ENCODE data around the gene PIK3R5.

The PIK3R5 gene

DNA sequence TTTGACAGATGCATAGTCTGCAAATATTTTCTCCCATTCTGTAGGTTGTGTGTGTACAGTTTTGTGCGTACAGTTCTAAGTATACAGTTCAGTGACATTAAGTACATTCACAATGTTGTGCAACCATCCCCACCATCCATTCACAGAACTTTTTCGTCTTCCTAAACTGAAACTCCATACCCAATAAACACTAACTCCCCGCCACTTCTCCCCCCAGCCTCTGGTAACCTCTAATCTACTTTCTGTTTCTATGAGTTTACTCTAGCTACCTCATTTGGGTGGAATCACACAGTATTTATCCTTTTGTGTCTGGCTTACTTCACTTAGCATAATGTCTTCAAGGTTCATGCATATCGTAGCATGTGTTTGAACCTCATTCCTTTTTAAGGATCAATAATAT, 14.3 kb downstream of the PIK3R5 start:
- DNase-seq, result no peak

DNA sequence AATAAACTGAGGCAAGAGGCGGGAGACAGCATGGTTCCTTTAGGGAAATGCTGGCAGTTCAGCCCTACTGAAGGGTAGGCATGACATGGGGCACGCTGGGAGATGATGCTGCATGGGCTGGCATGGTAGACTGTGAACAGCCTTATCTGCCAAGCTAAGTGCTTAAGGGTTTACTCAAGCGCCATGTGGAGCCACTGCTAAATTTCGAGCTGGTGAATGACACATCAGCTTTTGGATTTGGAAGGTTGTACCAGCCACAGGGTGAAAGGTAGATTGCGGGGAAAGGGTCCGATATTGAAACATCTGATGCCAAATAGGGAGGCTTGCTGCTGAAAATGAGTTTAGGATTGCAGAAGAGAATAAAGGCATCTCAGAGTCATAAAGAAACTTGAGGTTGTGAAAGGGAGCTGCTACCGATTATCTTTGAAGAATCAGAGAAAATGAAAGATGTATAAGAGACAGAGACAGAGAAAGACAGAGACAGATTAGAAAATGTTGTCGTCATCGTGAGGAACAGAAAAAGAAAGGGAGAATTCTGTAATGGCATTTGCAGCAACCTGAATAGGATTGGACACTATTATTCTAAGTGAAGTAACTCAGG, 16.3 kb downstream of the PIK3R5 start:
- DNase-seq, result no peak

DNA sequence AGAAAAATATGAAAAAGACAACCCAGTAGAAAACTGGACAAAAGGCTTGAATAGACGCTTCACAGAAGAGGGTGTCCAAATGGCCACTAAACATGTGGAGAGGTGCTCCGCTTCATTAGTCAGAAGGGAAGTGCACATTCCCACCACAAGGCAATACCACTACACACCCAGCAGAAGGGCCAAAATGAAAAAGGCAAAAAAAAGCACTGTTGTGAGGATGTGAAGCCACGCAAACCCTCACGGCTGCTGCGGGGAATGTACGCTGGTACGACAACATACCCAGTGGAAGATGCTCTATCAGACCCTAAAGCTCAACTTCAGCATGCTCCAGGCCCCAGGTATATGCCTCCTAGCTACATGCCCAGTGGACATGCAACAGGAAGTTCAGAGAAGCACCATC, 17.0 kb downstream of the PIK3R5 start:
- no peak for DNase-seq

DNA sequence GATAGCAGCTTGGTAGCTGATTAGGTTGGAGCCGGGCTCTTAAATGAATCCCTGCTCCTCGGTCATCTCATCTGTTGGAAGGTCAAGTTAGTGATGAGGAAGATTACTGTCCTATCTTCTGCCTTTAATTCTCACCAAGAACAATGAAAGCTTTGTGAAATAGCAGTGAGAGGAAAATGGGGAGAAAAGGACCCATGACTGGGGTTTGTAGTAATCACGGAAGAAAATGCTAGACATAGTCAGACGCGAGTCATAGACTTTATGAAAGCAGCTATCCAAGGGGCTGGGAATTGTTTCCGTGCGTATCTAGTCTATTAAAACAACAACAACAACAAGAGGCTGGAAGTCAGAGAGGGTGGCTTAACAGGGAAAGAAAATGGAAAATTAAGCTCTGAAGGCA, 18.3 kb downstream of the PIK3R5 start:
- DNase-seq, result no peak

DNA sequence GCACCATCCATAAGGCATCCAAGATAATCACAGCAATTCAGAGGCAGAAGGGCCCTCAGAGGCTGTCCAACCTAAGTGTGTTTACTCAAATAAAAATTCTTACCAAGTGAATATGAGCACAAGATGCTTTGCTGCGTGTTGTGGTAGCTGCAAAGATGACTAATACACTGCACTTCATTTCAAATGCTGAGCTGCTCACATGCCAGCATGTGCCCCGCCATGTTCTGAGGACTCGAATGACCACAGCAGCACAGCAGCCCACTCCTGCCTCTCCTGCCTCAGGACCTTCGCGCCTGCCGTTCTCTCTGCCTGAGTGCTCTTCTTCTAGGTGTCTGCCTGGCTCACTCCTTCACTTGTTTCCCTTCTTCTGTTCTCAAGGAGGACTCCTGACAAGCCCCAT, 19.0 kb downstream of the PIK3R5 start:
- no peak for DNase-seq

DNA sequence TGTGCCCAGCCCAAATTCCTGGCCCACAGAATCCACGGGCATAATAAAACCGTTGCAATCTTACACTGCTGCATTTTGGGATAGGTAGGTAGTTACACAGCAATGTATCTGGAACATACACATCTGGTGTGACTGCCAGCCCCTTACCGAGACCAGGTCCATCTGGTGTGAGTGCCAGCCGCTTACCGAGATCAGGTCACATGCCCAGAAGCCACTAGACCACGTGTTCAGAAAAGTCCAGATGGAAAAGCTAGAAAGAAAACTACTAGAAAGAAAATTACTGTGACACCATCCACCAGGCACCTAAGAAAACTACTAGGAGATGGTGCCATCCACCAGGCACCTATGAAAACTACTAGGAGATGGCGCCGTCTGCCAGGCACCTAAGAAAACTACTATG, 19.4 kb downstream of the PIK3R5 start:
- no peak for DNase-seq

DNA sequence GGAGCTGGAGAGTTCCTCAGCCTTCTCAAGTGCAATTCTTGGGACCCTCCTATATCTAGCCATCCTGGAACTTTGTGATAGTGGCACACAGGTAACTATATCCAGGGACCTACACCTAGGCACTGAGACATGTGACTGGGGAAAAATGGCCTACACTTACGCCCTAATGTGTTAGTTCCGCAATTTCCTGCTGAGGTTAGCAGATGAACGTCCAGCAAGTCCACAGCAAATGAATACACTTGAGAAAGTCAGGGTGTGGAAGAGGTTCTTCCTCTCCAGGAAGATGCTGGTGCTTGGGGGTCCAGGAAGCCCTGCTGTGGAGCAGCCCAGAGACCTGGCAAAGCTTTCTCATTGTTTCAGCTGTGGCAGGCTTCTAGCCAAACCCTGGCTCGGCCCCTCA, 20.8 kb downstream of the PIK3R5 start:
- DNase-seq, result no peak

DNA sequence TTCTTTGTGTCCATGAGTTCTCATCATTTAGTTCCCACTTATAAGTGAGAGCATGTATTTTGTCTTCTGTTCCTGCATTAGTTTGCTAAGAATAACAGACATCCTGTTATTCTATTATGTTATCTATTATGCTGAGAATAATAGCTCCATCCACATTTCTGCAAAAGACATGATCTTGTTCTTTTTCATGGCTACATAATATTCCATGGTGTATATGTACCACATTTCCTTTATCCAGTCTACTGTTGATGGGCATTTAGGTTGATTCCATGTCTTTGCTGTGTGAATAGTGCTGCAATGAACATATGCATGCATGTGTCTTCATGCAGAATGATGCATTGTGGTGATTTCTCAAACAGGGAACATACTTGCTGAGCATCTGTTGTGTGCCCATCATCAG, 21.4 kb downstream of the PIK3R5 start:
- DNase-seq, result no peak

DNA sequence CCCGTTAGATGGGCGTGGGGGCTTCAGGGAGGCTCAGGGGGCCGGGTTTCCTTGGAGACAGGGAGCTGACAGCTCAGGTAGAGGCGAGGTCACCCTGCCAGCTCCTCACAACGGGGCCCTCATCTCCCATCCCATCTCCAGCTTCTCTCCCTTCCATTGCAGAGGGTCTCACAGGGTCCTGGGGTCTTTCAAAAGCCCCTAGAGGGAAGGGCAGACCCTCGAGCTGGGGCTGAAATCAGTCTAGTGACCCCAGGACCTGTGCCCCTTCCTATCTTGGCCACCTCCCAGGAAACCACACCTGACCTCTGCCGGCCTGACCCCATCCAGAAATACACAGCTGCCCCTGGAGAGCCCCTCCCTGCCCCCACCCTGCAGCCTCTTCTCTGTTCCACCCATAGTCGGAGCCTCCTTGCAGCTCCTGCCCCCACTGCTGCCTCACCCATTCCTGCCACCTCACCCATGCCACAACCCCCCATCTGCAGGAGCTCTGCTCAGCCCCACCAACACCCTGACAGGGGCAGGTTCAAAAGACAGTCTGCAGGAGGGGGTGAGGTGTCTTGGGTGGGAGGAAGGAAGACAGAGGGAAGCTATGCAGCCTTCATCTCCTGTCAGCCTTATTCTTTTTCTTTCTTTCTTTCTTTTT, 23.4 kb downstream of the PIK3R5 start:
- peak; percentile 53 for DNase-seq

DNA sequence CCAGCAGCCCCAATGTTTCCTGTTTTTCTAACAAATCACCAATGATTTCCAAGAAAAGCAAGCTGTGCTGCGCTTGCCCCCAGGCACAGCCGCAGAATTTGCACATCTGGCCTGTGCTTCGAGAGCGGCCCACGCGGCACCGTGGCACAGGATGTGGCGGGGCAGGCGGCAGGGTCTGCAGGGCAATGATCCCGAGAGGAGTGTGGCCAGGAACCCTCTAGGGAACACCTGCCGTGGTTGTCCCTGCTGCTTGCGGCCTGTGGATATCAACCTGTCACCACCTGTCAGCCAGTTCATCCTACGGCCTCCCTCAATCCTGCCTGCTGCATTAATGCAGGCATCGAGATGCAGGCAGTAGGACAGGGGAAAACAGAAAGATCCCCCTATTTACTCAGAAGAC, 24.0 kb downstream of the PIK3R5 start:
- peak; percentile 73 for DNase-seq

DNA sequence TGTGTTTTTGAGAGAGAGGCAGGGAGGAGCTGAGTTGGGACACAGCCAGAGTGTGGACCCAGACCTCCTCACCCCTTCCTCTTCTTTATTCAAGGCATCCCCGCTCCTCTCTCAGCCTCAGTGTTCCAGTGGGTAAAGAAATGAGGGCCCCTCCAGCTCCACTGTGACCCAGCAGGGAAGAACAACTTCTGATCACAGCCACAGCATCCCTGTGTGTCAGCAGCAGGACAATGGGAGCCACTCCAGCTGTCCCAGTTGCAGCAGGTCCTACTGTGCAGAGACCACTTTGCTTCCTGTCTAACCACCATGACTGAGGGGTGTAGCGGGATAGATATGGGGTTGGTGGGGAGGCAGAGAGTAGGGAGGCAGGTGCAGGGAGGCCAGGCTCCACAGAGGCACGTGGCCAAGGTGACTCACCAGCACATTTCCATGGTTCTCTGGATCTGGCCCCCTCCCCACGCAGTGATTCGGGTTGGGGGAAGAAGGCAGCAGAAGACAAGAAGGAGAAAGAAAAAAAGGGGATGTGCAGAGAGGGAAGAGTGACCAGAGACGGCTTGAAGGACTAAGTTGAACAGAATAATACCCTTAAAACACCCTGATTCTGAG, 24.5 kb downstream of the PIK3R5 start:
- DNase-seq, result peak; percentile 41

DNA sequence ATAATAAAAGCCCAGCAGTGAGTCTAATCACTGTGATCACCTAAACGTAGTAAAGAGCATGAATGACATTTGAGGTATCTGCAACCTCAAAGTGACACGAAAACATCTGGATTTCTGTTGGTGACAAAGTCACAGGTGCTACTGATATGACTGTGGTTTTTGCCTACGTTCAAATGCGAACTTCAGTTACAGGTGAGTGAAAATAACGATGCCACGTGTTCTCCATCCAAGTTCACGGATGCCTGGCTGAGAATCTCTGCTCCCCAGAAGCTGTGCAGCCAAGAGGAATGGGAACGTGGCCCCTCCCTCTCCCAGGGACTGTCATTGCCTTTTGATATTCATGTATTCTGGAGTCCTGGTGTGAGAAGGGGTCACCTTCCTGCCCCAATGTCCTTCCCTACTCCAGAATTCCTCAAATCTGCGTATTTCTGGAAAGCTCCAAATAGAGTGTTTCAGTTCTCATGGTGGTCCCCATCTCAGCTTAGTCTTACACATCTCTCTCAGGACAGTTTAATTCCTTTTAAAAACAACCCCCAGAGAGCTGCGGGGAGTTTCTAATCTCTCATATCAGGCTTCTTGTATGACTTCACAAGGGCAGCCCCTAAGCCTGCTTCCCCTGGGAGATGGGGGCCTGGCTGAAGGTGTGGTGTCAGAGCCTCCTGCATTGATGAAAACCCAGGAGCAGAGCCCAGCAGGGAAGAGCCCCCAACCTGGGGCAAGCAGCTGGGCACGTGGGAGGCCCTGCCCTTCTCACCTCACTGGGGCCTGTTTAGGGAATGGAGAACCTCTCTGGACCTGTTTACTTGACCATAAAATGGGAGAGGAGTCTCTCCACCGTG, 25.8 kb downstream of the PIK3R5 start:
- DNase-seq, result no peak

DNA sequence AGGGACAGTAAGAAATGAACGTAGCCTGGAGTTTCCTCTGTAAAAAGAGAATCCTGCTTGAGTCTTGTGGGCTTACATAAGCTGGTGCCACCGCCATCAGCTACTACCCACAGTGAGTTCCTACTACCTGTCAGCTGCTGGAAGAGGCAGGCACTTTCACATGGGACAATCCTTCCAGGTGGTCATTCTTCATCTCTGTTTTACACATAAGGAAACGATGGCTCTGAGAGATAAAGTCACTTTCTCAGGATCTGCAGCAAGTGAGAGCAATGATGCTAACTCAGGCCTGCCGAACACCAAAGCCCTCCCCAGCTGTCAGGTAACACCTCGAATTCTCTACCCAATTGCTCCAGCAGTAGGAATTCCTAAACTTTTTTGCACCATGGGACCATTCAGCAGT, 26.6 kb downstream of the PIK3R5 start:
- no peak for DNase-seq

DNA sequence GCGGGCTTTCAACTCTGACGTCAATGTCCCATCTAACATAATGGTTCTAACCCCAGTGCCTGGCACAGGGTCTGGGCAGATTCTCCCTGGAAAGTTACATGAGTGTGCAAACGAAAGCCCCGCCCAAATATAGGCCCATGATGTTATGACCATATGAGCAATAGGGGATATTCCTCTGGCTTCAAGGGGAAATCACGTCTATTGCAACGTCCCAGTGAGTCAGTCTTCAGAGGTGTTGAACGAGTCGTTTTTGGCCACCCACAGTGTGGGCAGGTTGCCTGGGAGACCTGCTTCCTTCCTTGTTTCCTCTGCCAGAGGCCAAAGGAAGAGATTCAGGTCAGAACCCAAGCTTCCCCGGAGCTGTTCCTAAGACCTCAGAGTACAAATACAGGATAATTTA, 30.3 kb downstream of the PIK3R5 start:
- peak; percentile 83 for DNase-seq

DNA sequence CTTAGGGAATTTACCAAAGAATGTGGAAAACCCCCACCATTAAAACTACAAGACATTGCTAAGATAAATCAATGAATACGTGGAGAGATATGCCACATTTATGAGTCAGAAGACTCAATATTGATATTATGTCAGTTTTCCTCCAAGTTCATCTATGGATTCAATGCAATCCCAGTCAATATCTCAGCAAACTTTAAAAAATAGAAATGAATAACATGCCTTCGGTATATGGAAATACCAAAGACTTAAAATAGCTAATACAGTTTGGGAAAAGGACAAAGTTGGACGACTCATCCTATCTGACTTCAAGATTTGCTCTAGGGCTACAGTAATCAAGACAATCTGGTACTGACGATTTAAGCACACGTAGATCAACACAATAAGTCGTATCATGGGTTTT, 31.2 kb downstream of the PIK3R5 start:
- DNase-seq, result no peak

DNA sequence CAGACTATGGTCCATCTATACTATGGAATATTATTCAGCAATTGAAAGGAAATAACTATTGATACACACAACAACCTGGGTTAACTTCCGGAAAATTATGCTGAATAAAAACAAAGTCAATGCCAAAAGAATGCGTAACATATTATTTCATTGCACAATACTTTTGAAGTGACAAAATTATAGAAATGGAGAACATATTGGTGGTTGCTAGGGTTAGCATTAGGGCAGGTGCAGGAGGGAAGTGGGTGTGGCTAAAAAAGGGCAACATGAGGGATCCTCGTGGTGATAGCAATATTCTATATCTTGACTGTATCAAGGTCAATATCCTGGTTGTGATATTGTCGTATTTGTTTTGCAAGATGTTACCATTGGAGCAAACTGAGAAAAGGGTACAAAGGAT, 34.9 kb downstream of the PIK3R5 start:
- no peak for DNase-seq

DNA sequence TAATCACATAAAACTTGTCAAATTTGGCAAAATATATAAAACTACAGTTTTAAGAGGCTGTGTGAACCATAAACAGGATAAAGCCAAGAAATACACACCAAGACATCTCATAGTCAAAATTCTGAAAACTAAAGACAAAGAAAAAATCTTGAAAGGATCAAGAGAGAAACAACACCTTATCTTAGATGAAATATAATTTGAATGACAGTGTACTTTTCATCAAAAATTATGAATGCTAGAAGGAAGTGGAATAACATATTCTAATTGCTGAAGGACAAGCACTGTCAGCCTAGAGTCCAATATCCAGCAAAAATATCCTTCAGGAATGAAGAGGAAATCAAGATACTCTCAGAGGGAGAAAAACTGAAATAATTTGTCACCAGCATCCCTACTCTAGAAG, 37.2 kb downstream of the PIK3R5 start:
- DNase-seq, result no peak

DNA sequence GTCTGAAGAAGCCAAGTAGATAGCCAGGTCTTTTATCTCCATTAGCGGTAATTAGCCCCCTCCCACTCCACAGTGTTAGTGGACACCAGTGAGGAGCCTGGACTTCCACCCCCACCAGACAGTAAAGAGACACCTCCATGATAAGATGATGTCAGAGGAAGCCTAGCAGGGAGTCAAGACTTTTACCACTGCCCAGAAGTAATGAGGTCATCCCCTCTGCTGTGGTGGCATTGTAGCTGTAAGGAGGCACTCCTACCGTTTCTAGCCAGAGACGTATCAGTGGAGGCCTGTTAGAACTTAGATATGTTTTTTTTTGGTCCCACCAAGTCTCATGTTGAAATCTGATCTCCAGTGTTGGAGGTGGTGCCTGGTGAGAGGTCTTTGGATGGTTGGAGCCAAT, 38.1 kb downstream of the PIK3R5 start:
- no peak for DNase-seq

DNA sequence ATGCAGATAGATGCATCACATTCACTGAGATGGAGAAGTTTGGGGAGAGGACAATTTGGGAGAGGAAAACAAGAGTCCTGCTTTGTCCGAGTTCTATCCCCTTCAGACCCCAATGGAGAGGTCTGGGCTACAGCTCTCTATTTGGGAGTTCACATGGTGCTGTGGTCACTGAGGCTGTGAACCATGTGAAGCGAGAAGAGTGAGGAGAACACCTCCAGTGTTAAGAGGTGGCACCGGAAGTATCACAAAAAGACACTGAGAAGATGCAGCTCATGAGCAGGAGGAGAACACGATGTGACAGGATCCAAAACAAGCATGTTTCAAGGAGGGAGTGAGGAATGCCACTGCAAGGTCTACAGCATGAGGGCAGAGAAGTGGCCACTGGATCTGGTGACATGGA, 39.7 kb downstream of the PIK3R5 start:
- no peak for DNase-seq

DNA sequence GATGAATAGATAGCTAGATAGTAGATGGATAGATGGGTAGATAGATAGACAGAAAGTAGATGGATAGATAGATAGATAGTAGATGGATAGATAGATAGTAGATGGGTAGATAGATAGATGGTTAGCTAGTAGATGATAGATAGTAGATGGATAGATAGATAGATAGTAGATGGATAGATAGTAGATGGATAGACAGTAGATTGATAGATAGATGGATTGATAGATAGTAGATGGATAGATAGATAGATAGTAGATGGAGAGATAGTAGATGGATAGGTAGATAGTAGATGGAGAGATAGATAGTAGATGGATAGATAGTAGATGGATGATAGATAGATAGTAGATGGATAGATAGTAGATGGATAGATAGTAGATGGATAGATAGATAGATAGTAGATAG, 40.4 kb downstream of the PIK3R5 start:
- no peak for DNase-seq

DNA sequence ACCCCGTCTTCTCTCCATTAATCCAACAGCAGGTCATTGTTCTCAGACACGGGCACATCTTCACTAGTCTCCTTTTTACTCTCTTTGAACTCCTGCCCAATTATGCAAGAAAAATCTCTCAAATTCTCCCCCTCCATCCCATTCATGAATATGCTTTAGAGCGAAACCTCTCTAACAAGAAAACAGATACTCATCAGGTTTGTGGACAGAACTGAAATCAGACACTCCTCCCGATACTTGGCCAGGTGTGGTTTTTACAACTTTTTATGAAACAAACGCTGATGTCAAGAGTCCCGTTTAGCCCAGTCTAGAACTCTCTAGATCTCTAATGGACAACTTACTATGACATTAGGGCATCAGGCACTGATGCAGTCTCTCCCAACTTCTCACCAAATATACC, 40.9 kb downstream of the PIK3R5 start:
- DNase-seq, result no peak

DNA sequence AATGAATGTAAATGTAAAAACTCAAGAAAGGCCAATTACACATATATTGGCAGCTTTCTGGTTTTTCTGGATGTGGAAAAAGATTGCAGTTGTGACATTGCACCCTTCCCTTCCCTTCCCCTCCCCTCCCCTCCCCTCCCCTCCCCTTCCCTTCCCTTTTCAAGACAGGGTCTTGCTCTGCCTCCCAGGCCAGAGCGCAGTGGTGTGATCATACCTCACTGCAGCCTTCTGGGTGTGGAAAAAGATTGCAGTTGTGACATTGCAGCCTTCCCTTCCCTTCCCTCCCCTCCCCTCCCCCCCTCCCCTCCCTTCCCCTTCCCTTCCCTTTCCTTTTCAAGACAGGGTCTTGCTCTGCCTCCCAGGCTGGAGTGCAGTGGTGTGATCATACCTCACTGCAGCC, 41.7 kb downstream of the PIK3R5 start:
- no peak for DNase-seq

DNA sequence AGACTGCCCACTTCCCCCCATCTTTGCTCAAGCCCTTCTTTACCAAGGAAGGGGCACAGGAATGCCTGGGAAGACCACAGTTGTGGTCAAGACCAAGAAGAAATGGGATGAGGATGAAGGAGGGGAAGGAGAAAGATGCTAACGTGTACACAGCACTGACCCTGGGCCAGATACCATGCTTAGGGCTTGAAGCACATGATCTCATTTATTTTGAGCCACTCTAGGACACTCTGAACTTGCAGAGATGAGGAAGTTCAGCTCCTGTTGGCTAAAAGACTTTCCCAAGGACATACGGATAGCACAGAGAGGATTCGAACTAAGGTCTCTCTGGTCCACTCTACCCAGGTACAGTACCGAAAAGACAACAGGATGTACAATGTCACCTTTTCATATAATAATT, 42.6 kb downstream of the PIK3R5 start:
- no peak for DNase-seq

DNA sequence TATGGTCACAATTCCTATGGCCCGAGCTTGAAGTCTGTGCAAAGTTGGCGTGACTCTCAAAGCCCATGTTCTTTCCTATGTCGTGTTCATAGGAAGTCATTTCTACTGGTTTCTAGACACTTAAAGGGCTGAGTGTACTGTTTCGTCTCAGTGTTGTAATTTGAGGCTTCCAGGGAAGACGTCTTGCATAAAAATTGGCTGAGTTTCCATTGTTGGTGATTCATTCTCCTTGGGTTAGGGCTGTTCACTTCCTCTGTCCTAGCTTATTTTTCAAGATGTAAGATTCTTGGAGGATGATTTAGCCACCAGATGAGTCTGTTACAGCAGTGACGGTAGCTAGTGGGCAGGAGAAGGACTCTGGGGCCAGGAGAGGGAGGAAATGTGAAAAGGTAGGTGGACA, 43.1 kb downstream of the PIK3R5 start:
- DNase-seq, result peak; percentile 27
